ENCODE measurements around the gene TNFRSF13B.

Gene TNFRSF13B

DNA sequence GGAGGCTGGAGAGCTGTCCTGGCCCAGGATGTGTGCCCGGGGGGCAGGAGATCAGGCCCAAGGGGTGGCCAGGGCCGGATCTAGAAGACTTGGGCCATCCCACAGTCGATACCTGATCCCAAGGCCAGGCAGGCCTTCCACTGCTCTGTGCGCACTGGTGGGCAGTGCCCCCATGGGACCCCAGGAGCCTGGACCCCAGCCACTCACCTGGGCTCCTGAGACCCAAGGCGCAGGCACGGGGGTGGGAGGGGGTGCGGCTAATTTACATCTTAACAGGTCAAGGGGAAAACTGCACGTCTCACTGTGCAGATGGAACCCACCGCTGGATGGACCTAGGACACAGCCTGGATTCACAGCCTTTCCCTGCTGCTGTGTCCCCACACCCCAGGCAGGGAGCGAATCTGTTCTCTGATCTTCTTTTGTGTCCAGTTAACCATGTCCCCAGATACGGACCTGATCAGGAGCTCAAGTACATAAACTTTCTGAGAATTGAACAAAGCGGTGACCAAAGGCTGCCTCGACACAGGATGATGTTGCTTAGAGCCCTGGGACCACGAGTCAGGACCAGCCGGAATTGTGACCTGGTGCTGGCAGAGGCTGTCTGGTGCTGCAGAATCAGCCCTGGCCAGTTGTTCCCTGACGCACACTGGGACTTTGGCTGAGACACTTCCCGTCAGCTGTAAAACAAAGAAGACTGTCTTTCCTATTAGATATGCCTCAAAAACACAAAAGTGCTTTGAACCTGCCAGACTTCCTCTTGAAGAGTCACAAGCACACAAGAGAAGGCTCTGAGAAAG is 60.6 kb downstream of the TNFRSF13B start:
- Mint-ChIP-seq H3K36me3 (ENCODE audit: low read depth) (no peaks in the 10 kb centered on the region), H3K27me3 (ENCODE audit: low read depth, poor library complexity) (peaks cover 12% of the 10 kb centered on the region), H3K9me3 (no peaks in the 10 kb centered on the region), H3K4me1 (peaks cover 19% of the 10 kb centered on the region), H3K4me3 (no peak overlapping the region), H3K27ac (no peak overlapping the region)
- TF ChIP-seq, protein P1, sequence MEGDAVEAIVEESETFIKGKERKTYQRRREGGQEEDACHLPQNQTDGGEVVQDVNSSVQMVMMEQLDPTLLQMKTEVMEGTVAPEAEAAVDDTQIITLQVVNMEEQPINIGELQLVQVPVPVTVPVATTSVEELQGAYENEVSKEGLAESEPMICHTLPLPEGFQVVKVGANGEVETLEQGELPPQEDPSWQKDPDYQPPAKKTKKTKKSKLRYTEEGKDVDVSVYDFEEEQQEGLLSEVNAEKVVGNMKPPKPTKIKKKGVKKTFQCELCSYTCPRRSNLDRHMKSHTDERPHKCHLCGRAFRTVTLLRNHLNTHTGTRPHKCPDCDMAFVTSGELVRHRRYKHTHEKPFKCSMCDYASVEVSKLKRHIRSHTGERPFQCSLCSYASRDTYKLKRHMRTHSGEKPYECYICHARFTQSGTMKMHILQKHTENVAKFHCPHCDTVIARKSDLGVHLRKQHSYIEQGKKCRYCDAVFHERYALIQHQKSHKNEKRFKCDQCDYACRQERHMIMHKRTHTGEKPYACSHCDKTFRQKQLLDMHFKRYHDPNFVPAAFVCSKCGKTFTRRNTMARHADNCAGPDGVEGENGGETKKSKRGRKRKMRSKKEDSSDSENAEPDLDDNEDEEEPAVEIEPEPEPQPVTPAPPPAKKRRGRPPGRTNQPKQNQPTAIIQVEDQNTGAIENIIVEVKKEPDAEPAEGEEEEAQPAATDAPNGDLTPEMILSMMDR (IDR thresholded peaks at IDR 0.05), result no peak
- no peak for DNase-seq

DNA sequence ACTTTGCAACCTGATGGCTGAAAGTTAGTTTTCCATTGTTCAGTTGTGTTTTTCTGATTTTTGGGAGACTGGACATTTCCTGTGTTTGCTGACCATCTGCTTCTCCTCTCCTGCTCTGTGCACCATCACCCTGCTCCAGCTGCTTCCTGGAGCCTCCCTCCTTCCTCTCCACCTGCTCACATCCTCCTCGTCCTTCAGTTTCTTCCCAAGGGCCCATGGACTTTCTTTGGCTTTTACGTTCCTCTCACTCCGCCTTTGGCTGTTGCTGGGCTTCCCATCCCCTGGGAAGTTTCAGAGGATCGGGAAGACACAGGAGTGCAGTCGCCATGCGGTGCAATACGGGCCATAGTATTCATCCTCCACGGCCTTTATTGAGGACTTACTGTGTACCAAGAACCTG is 61.6 kb downstream of the TNFRSF13B start:
- Mint-ChIP-seq H3K36me3 (ENCODE audit: low read depth) (no peaks in the 10 kb centered on the region), H3K9me3 (no peaks in the 10 kb centered on the region), H3K4me3 (no peak overlapping the region), H3K27ac (no peak overlapping the region), H3K27me3 (ENCODE audit: low read depth, poor library complexity) (peaks cover 12% of the 10 kb centered on the region), H3K4me1 (peaks cover 19% of the 10 kb centered on the region)
- TF ChIP-seq, protein P1 (IDR thresholded peaks at IDR 0.05), result no peak
- no peak for DNase-seq

DNA sequence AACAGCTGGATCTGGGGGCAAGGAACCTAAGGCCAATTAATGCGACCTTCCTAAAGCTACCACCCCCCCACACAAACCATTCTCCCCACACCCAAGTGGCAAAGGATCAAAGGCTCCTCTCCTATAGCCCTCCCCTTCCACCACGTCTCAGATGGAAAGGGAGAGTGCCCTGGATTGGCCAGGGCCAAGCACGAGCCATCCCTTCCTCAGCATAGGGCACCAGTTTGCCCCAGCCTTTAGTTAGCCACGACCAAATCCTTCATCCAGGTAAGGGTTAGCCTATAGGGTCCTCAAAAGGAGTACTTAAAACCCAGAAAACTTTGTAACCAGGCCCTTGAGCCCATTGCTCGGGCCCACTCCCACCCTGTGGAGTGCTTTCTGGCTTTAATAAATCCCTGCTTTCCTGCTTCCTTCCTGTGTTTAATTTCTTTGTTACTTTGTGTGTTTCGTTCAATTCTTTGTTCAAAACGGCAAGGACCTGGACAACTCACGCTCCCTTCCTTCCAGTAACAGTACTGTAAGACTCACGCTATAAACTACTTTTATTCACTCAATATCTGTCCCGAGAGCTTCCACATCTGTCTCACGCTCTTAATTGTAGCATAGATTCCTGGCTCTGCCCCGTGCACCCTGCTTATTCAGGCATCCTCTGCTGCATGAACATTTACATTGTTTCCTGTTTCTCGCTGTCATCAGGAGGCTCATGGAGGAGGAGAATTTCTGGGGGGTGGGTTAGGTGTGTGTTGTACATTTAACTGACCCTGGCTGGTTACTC is 62.3 kb downstream of the TNFRSF13B start:
- no peak overlapping the region for H3K4me3 Mint-ChIP-seq
- no peaks in the 10 kb centered on the region for H3K36me3 Mint-ChIP-seq (ENCODE audit: low read depth)
- TF ChIP-seq, protein P1 (IDR thresholded peaks at IDR 0.05), result no peak
- peaks cover 14% of the 10 kb centered on the region for H3K27me3 Mint-ChIP-seq (ENCODE audit: low read depth, poor library complexity)
- peak overlapping the region; percentile 1 for H3K27ac Mint-ChIP-seq
- peaks cover 19% of the 10 kb centered on the region for H3K4me1 Mint-ChIP-seq
- DNase-seq, result no peak
- H3K9me3 Mint-ChIP-seq, result no peaks in the 10 kb centered on the region

DNA sequence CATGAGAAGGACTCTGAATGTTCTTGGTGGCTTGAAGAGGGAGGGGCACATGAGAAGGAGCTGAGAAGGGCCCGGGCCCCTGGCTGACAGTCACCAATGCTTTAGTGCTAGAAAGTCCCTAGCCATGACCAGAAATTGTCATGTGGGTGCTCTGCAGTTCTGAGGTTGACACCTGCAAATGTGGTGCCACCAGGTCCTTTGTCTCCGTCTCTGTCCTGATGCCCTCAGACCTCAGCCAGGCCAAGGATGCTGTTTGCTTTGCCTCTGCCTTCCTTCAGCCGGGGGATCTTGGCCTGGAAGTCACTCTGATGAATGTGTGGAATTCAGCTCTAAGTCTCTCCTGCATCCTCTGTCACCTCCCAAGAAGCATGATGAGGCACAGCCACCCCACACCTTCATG is 63.6 kb downstream of the TNFRSF13B start:
- Mint-ChIP-seq H3K9me3 (no peaks in the 10 kb centered on the region), H3K4me3 (no peak overlapping the region), H3K4me1 (peaks cover 19% of the 10 kb centered on the region), H3K27ac (no peak overlapping the region), H3K27me3 (ENCODE audit: low read depth, poor library complexity) (peaks cover 14% of the 10 kb centered on the region), H3K36me3 (ENCODE audit: low read depth) (no peaks in the 10 kb centered on the region)
- DNase-seq, result no peak
- TF ChIP-seq, protein P1 (IDR thresholded peaks at IDR 0.05), result no peak

DNA sequence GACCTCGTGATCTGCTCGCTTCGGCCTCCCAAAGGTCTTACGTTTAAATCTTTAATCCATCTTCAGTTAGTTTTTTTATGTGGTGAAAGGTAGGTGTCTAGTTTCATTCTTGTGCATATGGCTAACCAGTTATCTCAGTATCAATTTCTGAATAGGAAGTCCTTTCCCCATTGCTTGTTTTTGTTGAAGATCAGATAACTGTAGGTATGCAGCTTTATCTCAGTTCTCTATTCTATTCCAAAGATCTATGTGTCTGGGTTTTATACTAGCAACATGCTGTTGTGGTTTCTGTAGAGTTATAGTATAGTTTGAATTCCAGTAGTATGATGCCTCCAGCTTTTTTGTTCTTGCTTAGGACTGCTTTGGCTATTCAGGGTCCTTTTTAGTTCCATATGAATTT is 65.2 kb downstream of the TNFRSF13B start:
- peaks cover 6% of the 10 kb centered on the region for H3K27me3 Mint-ChIP-seq (ENCODE audit: low read depth, poor library complexity)
- no peak overlapping the region for H3K4me3 Mint-ChIP-seq
- TF ChIP-seq, protein P1 (IDR thresholded peaks at IDR 0.05), result no peak
- no peaks in the 10 kb centered on the region for H3K36me3 Mint-ChIP-seq (ENCODE audit: low read depth)
- no peak overlapping the region for H3K27ac Mint-ChIP-seq
- no peaks in the 10 kb centered on the region for H3K9me3 Mint-ChIP-seq
- H3K4me1 Mint-ChIP-seq, result peaks cover 19% of the 10 kb centered on the region
- DNase-seq, result no peak
